Measurements from ENCODE around the gene RALGDS. TPM values are rescaled to one million over a fixed set of nuclear protein-coding genes. Genes with fewer than 3 reads are reported as not detected.

RALGDS gene
- total RNA-seq, 1 experiment from 2014 or later, result 24.4 TPM

DNA sequence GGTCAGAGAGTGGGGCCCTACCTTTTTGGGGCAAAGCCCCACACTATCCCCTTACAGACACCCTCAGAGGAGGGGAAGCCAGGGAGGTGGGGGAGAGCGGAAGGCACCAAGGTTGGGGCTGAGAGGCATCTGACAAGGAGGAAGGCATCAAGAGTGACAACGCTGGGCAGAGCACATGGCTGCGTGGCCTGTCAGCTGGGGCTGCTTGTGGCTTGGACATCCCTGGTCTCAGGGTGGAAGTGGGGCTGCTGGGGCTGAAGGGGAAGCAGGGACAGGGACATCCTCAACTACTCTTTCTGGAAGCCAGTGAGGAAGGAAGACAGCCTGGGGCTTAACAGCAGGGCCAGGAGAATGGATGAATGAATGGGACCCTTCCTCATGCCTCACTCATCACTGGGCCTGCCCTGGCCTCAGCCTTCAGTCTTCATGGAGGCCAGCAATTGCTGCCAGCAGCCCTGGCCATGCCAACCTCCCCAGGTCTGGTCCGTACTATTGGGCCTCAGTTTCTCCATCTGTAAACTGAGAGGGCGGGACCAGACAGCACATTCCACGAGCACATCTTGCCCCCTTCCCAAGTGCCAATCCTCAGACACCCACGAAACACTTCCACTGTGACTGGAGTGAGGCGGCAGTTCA is 993 bp upstream of the RALGDS start:
- Histone ChIP-seq H3K27me3 (ENCODE audit: control insufficient read depth, insufficient read depth, low read length) (peaks cover 11% of the 10 kb centered on the region), H3K4me3 (ENCODE audit: insufficient read depth, low read depth, low read length) (no peak overlapping the region), H3K36me3 (replicated peaks; ENCODE audit: control insufficient read depth, insufficient read depth, low read length) (no peaks in the 10 kb centered on the region)
- DNase-seq, result no peak

GRCh38 chr9:133120501-133121197 is 391 bp downstream of the RALGDS start:
- H3K27me3 ChIP-seq (ENCODE audit: control insufficient read depth, insufficient read depth, low read length), result peaks cover 11% of the 10 kb centered on the region
- H3K4me3 ChIP-seq (ENCODE audit: insufficient read depth, low read depth, low read length), result peak overlapping the region; percentile 62
- no peaks in the 10 kb centered on the region for H3K36me3 ChIP-seq (replicated peaks; ENCODE audit: control insufficient read depth, insufficient read depth, low read length)
- peak; percentile 86 for DNase-seq

- peak; percentile 75 for DNase-seq
- Histone ChIP-seq H3K4me3 (ENCODE audit: insufficient read depth, low read depth, low read length) (peak overlapping the region; percentile 62; the same call in 1 of the 2 replicates), H3K27me3 (ENCODE audit: control insufficient read depth, insufficient read depth, low read length) (peaks cover 11% of the 10 kb centered on the region), H3K36me3 (replicated peaks; ENCODE audit: control insufficient read depth, insufficient read depth, low read length) (no peaks in the 10 kb centered on the region)
These were observed 1.1 kb downstream of the RALGDS start for GRCh38 chr9:133119846-133120500.

DNA sequence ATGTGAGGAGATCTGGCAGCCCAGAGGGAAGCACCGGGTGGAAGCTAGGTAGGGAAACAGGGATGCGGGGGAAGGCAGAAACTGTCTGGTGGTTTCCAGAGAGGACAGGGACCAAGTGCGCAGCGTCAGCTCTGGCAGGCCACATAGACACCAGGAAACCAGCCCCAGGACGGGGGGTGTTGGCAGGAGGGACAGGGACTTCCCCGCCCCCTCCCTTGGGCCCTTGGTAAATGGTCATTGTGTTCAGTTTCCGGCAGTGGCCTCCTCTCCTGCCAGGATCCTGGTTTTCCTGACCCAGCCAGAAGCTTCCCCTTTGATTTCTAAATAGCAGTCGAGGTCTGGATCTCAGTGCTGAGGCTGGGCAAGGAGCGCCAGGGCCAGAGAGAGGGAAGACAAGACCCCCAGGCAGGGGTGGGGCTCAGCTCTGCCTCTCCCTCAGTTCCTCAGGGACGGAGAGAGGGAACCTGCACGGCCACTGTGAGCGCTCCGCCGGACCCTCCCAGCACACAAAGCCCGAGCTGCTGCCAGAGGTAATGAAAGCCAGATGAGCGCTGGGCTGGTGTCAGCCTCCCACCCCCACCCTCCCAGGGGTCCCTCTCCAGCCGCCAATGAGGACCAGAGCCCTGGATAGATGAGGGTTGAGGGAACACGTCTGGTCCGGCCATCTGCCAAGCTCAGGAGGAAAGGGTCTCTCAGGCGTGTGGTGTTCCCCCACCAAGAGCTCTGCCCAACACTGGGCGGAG is 1.8 kb downstream of the RALGDS start:
- DNase-seq, result peak; percentile 76
- Histone ChIP-seq H3K36me3 (replicated peaks; ENCODE audit: control insufficient read depth, insufficient read depth, low read length) (no peaks in the 10 kb centered on the region), H3K27me3 (ENCODE audit: control insufficient read depth, insufficient read depth, low read length) (peaks cover 11% of the 10 kb centered on the region), H3K4me3 (ENCODE audit: insufficient read depth, low read depth, low read length) (no peak overlapping the region)

DNA sequence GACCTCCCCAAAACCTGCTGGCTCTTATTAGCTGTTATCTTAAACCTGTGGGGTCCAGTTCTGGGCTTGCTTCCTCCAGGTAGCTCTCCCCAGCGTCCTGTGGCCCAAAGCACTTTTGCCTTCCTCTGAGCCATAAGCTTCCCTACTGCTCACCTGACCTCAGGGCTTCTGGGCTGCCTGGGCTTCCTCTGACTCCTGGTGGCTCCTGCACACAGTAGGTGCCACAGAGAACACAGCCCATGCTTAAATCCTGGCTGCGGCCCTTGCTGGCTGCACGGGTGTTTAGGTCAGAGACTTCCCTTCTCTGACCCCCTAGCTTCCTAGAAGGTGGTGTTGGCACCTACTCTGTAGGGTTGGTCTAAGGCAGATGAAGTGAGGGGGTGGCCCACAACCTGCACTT is 2.5 kb downstream of the RALGDS start:
- Histone ChIP-seq H3K36me3 (replicated peaks; ENCODE audit: control insufficient read depth, insufficient read depth, low read length) (no peaks in the 10 kb centered on the region), H3K27me3 (ENCODE audit: control insufficient read depth, insufficient read depth, low read length) (peaks cover 11% of the 10 kb centered on the region), H3K4me3 (ENCODE audit: insufficient read depth, low read depth, low read length) (no peak overlapping the region)
- DNase-seq, result no peak

GRCh38 chr9:133118179-133118520 is 2.9 kb downstream of the RALGDS start:
- Histone ChIP-seq H3K27me3 (ENCODE audit: control insufficient read depth, insufficient read depth, low read length) (peaks cover 11% of the 10 kb centered on the region), H3K36me3 (replicated peaks; ENCODE audit: control insufficient read depth, insufficient read depth, low read length) (no peaks in the 10 kb centered on the region), H3K4me3 (ENCODE audit: insufficient read depth, low read depth, low read length) (no peak overlapping the region)
- no peak for DNase-seq

- DNase-seq, result no peak
- Histone ChIP-seq H3K4me3 (ENCODE audit: insufficient read depth, low read depth, low read length) (no peak overlapping the region), H3K36me3 (replicated peaks; ENCODE audit: control insufficient read depth, insufficient read depth, low read length) (no peaks in the 10 kb centered on the region), H3K27me3 (ENCODE audit: control insufficient read depth, insufficient read depth, low read length) (peaks cover 11% of the 10 kb centered on the region)
These were observed 3.5 kb downstream of the RALGDS start for GRCh38 chr9:133117271-133118178.

DNA sequence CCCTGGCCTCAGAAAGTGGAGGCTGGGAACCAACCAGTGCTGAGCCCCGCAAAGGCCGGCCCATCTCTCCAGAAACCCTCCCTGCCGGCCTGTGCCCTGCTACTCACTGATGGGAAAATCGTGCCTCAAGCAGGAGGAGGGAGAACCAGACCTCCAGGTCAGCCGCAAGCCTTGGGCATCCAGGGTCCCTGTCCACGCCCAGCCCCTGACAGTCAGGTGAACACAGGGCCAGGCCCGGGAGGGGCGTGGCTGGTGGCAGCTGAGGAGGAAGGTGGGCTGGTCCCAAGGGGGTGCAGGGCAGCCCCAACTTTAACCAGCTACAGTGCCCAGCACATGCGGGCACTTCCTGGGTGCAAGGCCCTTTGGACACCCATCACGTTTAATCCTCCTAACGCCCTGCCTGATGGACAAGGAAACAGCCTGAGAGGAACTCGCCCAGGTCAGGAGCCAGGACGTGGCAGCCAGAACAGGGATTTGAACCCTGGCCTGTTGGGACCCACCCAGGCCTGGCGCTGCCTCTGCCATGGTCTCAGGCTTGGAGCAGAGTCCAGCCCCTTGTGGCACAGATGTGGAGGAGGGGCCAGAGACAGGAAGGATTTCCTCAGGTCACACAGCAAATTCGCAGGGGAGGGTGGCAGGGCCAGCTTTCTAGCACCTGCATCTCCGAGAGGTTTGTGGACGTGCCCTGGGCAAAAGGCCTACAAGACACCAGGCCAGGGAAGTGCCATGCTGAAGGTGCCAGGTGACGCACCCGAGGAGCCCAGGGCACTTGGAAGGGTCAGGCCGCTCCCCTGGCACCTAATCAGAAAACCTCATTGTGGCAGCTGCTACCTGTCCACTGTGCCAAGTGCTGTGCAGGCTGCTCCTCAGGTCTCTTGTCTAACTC is 4.5 kb downstream of the RALGDS start:
- no peak for DNase-seq
- peaks cover 11% of the 10 kb centered on the region for H3K27me3 ChIP-seq (ENCODE audit: control insufficient read depth, insufficient read depth, low read length)
- H3K4me3 ChIP-seq (ENCODE audit: insufficient read depth, low read depth, low read length), result no peak overlapping the region
- H3K36me3 ChIP-seq (replicated peaks; ENCODE audit: control insufficient read depth, insufficient read depth, low read length), result no peaks in the 10 kb centered on the region

DNA sequence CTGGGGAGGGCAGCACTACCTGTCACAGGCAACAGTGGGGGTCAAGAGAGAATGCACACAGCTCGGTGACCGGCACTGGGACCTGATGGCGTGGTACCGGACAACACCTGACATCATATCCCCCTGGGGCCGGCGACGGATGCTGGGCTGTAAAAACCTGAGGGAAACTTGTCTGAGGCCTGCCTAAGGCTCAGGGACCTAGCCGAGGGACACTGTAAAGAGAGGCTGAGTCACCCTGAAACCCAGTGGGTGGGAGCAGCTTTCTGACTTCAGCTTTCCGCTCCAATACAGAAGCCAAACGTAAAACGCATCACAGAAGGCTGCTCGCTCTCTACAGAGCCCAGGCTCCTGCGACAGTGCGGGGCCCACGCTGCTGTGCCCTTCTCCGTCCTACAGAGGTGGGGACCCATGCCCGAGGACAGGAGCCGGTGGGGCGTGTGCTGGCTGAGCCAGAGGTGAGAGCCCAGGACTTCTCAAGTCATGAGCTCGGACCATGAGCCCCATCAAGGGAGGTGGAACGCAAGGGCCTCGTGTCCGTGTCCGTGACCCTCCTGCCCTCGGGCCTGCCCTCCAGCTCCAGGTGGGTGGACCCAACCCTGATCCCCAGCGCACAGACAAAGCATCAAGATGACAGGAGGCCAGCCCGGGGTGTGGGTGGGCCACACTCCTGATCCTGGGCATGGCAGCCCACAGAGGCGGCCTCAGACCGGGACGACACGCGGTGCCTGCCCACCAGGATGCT is 5.3 kb downstream of the RALGDS start:
- peak; percentile 61 for DNase-seq
- no peaks in the 10 kb centered on the region for H3K36me3 ChIP-seq (replicated peaks; ENCODE audit: control insufficient read depth, insufficient read depth, low read length)

GRCh38 chr9:133114886-133115603 is 6.0 kb downstream of the RALGDS start:
- no peak for DNase-seq
- no peak overlapping the region for H3K4me3 ChIP-seq (ENCODE audit: insufficient read depth, low read depth, low read length)
- H3K27me3 ChIP-seq (ENCODE audit: control insufficient read depth, insufficient read depth, low read length), result peaks cover 11% of the 10 kb centered on the region

More for the DNA sequence above, 5.3 kb downstream of the RALGDS start:
- no peak overlapping the region for H3K4me3 ChIP-seq (ENCODE audit: insufficient read depth, low read depth, low read length)
- H3K27me3 ChIP-seq (ENCODE audit: control insufficient read depth, insufficient read depth, low read length), result peaks cover 11% of the 10 kb centered on the region

GRCh38 chr9:133113949-133114885 is 6.8 kb downstream of the RALGDS start:
- Histone ChIP-seq H3K4me3 (ENCODE audit: insufficient read depth, low read depth, low read length) (no peak overlapping the region), H3K36me3 (replicated peaks; ENCODE audit: control insufficient read depth, insufficient read depth, low read length) (no peaks in the 10 kb centered on the region; the same call in 1 of the 2 replicates), H3K27me3 (ENCODE audit: control insufficient read depth, insufficient read depth, low read length) (peaks cover 6% of the 10 kb centered on the region; the same call in 1 of the 2 replicates)
- peak; percentile 71 for DNase-seq

More at GRCh38 chr9:133114886-133115603, 6.0 kb downstream of the RALGDS start:
- no peaks in the 10 kb centered on the region for H3K36me3 ChIP-seq (replicated peaks; ENCODE audit: control insufficient read depth, insufficient read depth, low read length)
